HepG2 (cell line): ENCODE results near the gene ITGAE. TPM values are rescaled to one million over a fixed set of nuclear protein-coding genes. Genes with fewer than 3 reads are reported as not detected.
A peak's percentile ranks its signal among the peaks of the same experiment; 100 is the strongest.

ENCODE experiments used
- AHDC1 ChIP-seq: sonication (generic); formaldehyde crosslinking; IDR thresholded peaks from 2 replicates; pipeline ENCODE4 v1.5.1; 2020; ENCODE audit warnings: mild to moderate bottlenecking, missing genetic modification reagents, borderline replicate concordance
- CREB1 ChIP-seq, 2 experiments: fragments of 450-650 bp in 1 of 2; IDR thresholded peaks; 2 replicates each; pipeline ENCODE4 v1.6.1; 2016 to 2017; ENCODE audit warnings: control low read depth in 1 of 2, mild to moderate bottlenecking in 1 of 2, missing compliant biosample characterization in 1 of 2, missing genetic modification characterization in 1 of 2
- FOXK1 ChIP-seq: sonication (generic); formaldehyde crosslinking; IDR thresholded peaks from 2 replicates; pipeline ENCODE4 v1.4.0; 2020; ENCODE audit warnings: low read depth, missing genetic modification reagents, borderline replicate concordance
- GABPA ChIP-seq, 2 experiments: IDR thresholded peaks; 2 replicates each; pipeline ENCODE4 v1.6.1; 2011 to 2016; ENCODE audit warnings: low read depth in 2 of 2, low read length in 1 of 2, missing biosample characterization in 1 of 2, missing genetic modification characterization in 1 of 2
- GATAD1 ChIP-seq: IDR thresholded peaks from 2 replicates; pipeline ENCODE4 v1.6.1; 2016; ENCODE audit warnings: missing genetic modification reagents, missing compliant biosample characterization
- HMGXB4 ChIP-seq, 2 experiments: sonication (generic) in 1 of 2; formaldehyde crosslinking in 1 of 2; IDR thresholded peaks; 2 replicates each; pipeline versions ENCODE4 v1.4.0 to v1.6.1; 2018 to 2020; ENCODE audit warnings: missing genetic modification reagents in 2 of 2, borderline replicate concordance in 1 of 2, low read depth in 1 of 2, mild to moderate bottlenecking in 1 of 2, missing biosample characterization in 1 of 2
- JARID2 ChIP-seq: sonication (generic); formaldehyde crosslinking; IDR thresholded peaks from 2 replicates; pipeline ENCODE4 v1.8.1; 2023; ENCODE audit warnings: missing genetic modification reagents, inconsistent platforms; ENCODE audit not compliant: insufficient replicate concordance
- KLF12 ChIP-seq: sonication (generic); formaldehyde crosslinking; IDR thresholded peaks from 2 replicates; pipeline ENCODE4 v1.4.0; 2020; ENCODE audit warnings: missing genetic modification reagents, borderline replicate concordance
- MLLT10 ChIP-seq: sonication (generic); formaldehyde crosslinking; IDR thresholded peaks from 2 replicates; pipeline ENCODE4 v1.4.0; 2020; ENCODE audit warnings: missing genetic modification reagents
- MXI1 ChIP-seq: IDR thresholded peaks from 3 replicates; pipeline ENCODE4 v1.6.1; 2012; ENCODE audit warnings: low read depth, low read length, inconsistent platforms, borderline replicate concordance
- SSRP1 ChIP-seq: IDR thresholded peaks from 2 replicates; pipeline ENCODE4 v1.6.1; 2016; ENCODE audit warnings: control low read depth
- TFDP1 ChIP-seq: IDR thresholded peaks from 2 replicates; pipeline ENCODE4 v1.6.1; 2016; ENCODE audit warnings: missing compliant biosample characterization, missing genetic modification reagents, borderline replicate concordance
- U2AF1 ChIP-seq: fragments of 200-400 bp; formaldehyde crosslinking; optimal IDR thresholded peaks from 2 replicates; pipeline ENCODE3; 2017; ENCODE audit warnings: mild to moderate bottlenecking, low read depth, low read length
- ZC3H13 ChIP-seq: sonication (generic); formaldehyde crosslinking; IDR thresholded peaks from 2 replicates; pipeline ENCODE4 v1.8.1; 2023; ENCODE audit warnings: mild to moderate bottlenecking, missing genetic modification reagents, moderate library complexity
- ZNF432 ChIP-seq: sonication (generic); formaldehyde crosslinking; IDR thresholded peaks from 2 replicates; pipeline ENCODE4 v1.5.0; 2020; ENCODE audit warnings: missing genetic modification reagents, mild to moderate bottlenecking, borderline replicate concordance
- ZNF761 ChIP-seq: sonication (generic); formaldehyde crosslinking; conservative IDR thresholded peaks from 2 replicates; pipeline ENCODE4 v1.4.0; 2020; ENCODE audit warnings: mild to moderate bottlenecking, missing genetic modification reagents
- polyA plus RNA-seq, 8 experiments: library from polyadenylated mRNA; depleted of rRNA in 3 of 8; stranded (reverse) in 7 of 8; unstranded in 1 of 8; fragments of >200 nt; fragmentation: Illumina TruSeq in 4 of 8; extraction: Trizol in 4 of 8; gene quantifications; 2 replicates each; pipeline versions ENCODE4 v1.2.1 to v1.2.3, GENCODE V29; 2011 to 2016; ENCODE audit warnings: low read depth in 4 of 8, missing spikeins in 1 of 8, mixed read lengths in 1 of 8; ENCODE audit not compliant: insufficient read depth in 1 of 8
- total RNA-seq, 5 experiments: library from RNA; depleted of rRNA; stranded (reverse); fragments of >200 nt; fragmentation: Illumina TruSeq; extraction: Trizol; gene quantifications; 2 replicates each; pipeline ENCODE4 v1.2.3, GENCODE V29; 2016; ENCODE audit warnings: low read depth in 1 of 5

ITGAE gene
- total and polyA plus RNA-seq, 2 of the 13 experiments (the other 11 are each of a cell fraction or from before 2014, with no cell fraction given), result 42.3 to 49.0 TPM

- TF ChIP-seq AHDC1 (CRISPR knock-in tag) (no peak), MXI1 (peak; percentile 25; the same call in 1 of the 3 replicates), GABPA (IDR thresholded peaks at IDR 0.05; ENCODE audit: low read depth, low read length) (no peak), GABPA (CRISPR knock-in tag; IDR thresholded peaks at IDR 0.05; ENCODE audit: low read depth) (no peak), TFDP1 (no peak), U2AF1 (no peak), GATAD1 (no peak), CREB1 (IDR thresholded peaks at IDR 0.05) (no peak), CREB1 (CRISPR knock-in tag; IDR thresholded peaks at IDR 0.05) (no peak), FOXK1 (CRISPR knock-in tag) (peak; percentile 58; the same call in 1 of the 2 replicates), SSRP1 (no peak), MLLT10 (CRISPR knock-in tag) (no peak), ZC3H13 (CRISPR knock-in tag) (no peak), JARID2 (CRISPR knock-in tag) (no peak), KLF12 (CRISPR knock-in tag) (no peak), HMGXB4 (CRISPR knock-in tag; IDR thresholded peaks at IDR 0.05; ENCODE audit: borderline replicate concordance in 1 of 2, low read depth in 1 of 2) (0 out of 4 replicates have a peak, but pooled peaks of 1 of the 2 experiments have one; percentile 25), ZNF432 (CRISPR knock-in tag) (no peak), ZNF761 (CRISPR knock-in tag) (no peak)
Observed at GRCh38 chr17:3795390-3796102, 5.4 kb downstream of the ITGAE start (continued).
